ENCODE data around the gene ABCB11.

DNA sequence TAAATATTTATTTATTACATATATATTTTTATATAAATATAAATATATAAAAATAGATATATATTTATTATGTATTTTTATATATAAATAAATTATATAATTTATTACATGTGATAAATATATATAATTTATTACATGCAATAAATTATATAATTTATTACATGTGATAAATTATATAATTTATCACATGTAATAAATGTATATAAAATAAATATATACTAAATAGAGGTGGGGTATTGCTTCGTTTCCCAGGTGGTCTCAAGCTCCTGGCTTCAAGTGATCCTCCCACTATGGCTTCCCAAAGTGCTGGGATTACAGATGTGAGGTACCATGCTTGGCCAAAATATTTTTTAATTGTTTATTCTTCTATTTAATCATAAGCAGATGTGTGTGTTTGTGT, 133.7 kb downstream of the ABCB11 start:
- TF ChIP-seq CTCF (IDR thresholded peaks at IDR 0.05) (no peak), POLR2A (IDR thresholded peaks at IDR 0.05) (no peak)
